ENCODE results near the gene UGGT2.
"Not testable (repeated sequence)": the region's sequence is repeated elsewhere in the genome, so short reads cannot be mapped to it uniquely, and the experiment has no call there.

DNA sequence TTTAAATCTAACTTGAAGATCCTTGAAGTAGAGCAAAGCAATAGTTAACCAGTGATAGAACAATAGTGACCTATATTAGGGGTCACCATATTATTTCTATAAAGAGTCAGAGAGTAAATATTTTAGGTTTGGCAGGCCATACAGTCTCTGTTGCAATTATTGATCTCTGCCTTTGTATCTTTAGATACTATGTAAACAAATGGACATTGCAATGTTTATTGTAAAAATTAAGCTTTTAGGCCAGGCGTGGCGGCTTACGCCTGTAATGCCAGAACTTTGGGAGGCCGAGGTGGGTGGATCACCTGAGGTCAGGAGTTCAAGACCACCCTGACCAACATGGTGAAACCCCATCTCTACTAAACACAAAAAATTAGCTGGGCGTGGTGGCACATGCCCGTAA lies 80.5 kb downstream of the UGGT2 start:
- TF ChIP-seq, protein P1, sequence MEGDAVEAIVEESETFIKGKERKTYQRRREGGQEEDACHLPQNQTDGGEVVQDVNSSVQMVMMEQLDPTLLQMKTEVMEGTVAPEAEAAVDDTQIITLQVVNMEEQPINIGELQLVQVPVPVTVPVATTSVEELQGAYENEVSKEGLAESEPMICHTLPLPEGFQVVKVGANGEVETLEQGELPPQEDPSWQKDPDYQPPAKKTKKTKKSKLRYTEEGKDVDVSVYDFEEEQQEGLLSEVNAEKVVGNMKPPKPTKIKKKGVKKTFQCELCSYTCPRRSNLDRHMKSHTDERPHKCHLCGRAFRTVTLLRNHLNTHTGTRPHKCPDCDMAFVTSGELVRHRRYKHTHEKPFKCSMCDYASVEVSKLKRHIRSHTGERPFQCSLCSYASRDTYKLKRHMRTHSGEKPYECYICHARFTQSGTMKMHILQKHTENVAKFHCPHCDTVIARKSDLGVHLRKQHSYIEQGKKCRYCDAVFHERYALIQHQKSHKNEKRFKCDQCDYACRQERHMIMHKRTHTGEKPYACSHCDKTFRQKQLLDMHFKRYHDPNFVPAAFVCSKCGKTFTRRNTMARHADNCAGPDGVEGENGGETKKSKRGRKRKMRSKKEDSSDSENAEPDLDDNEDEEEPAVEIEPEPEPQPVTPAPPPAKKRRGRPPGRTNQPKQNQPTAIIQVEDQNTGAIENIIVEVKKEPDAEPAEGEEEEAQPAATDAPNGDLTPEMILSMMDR (IDR thresholded peaks at IDR 0.05) = not testable (repeated sequence)
- not testable (repeated sequence) for TF ChIP-seq POLR2A, POLR2AphosphoS5, EP300 (IDR thresholded peaks at IDR 0.05)
